NK-92 (cell line): ENCODE results near the gene RBPJL.

Experiments
- DNase-seq: peaks from one replicate; lab custom pipeline; 2025; ENCODE audit not compliant: unreplicated experiment; lab: John Stamatoyannopoulos, UW

The RBPJL gene

GRCh38 chr20:45306431-45306982, at the start of gene RBPJL:
TSS of gene RBPJL (plus strand) at chr20:45306840. CDS start at chr20:45306923, 83 bp downstream.
- no peak for DNase-seq

- DNase-seq: no peak
These were observed 49.5 kb upstream of the RBPJL start for GRCh38 chr20:45257161-45257560.

GRCh38 chr20:45257711-45258110, 48.9 kb upstream of the RBPJL start:
- DNase-seq: no peak

DNA sequence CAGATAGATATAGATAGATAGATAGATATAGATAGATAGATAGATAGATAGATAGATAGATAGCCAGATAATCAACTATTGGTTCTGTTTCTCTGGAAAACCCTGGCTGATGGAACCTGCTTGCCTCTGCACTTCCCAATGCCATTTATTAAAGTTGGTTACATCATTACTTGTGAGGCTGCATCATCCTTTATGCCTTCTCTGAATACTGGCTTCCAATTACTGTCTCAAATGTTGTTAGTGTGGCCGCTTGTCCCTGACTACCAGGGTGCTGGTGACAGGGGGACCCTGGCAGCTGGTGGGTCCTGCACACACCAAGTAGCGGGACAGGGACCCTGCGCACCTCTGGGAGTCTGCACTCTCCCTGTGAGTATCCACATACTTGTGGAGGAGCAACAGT, 48.4 kb upstream of the RBPJL start:
- no peak for DNase-seq

DNA sequence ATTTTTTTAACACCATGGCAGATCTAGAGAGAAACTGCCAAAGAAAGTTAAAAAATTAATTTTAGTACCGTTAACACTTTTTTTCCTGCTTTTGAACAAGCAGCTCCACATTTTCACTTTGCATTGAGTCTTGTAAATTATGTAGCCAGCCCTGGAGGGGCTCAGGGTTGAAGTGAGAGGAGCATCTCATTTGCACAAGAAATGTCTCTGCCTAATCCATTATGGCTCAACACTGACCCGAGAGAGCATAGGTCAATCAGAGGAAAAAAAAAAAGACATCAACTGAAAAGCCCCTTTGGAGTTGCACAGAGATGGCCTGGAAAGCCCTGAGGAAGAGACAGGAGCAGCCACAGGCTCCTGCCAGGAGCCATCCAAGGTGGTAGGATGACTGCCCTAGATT, 48.0 kb upstream of the RBPJL start:
- DNase-seq: no peak

DNA sequence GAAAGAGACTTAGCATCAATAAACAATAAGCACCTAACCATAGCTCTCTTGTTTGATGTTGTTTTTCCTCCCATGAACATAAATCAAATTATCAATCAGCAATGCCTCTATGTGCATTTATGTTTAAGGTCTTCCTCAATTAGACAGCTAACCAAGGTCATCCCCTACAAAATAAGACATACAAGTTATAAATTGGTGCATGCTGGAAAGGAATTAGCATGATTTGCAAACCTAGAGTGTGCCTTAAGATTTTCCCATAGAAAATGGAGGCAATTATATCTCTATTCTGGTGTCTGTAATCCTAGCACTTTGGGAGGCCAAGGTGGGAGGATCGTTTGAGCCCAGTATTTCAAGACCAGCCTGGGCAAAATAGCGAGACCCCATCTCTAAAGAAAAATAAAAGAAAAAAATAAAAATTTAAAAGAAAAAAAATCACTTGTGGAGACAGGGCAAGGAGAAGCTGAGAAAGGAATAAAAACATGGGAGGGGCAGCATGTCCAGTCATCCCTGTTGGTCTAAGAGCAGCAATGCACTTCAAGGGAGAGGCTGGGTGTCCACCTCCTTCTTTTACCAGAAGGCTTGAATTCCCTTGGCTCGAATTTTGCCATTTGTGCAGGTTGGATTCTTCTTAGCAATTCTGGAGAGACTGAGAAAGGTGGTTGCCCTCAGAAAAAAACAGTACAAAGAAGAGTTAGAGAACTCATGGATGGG, 42.9 kb upstream of the RBPJL start:
- DNase-seq: no peak

DNA sequence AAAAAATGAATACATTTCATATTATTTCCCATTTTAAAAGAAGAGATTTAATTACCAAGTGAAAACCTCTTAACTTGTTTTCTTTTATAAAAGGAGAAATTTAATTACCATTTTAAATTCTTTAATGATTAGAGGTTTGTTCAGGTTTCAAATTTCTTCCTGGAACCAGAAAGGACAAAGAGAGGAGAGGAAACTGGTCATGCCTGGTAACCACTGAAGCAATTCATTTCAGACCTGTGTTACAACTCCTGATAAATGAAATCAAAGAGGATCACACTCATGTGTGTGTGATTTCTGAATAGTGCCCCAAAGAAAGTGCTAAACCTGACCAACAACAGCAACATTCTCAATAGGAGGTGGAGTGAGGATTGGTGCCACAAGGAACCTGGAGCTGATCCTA, 39.7 kb upstream of the RBPJL start:
- no peak for DNase-seq

GRCh38 chr20:45268531-45268930, 38.1 kb upstream of the RBPJL start:
- DNase-seq: no peak

- no peak for DNase-seq
These were observed 37.6 kb upstream of the RBPJL start for GRCh38 chr20:45269056-45269455.

- DNase-seq: no peak
These were observed 36.8 kb upstream of the RBPJL start for GRCh38 chr20:45269754-45270270.

DNA sequence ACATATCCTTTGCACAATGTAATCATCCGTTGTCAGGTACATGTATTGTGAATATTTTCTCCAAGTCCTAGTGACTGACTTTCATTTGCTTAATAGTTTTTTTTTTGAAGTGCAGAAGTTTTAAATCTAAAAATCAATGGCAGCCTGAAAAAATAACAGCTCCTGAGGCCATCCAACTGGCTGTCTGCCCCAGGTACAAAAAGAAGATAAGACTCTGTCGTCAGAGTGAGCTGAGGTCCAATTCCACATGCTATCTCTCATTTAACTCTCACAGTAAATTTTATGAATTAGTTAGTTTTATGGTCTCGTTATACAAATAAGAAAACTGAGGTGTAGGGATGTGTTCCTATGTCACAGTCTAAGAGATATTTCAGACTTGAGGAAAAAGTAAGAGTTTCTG, 31.3 kb upstream of the RBPJL start:
- no peak for DNase-seq

- no peak for DNase-seq
These were observed 26.6 kb upstream of the RBPJL start for GRCh38 chr20:45279992-45280391.

DNA sequence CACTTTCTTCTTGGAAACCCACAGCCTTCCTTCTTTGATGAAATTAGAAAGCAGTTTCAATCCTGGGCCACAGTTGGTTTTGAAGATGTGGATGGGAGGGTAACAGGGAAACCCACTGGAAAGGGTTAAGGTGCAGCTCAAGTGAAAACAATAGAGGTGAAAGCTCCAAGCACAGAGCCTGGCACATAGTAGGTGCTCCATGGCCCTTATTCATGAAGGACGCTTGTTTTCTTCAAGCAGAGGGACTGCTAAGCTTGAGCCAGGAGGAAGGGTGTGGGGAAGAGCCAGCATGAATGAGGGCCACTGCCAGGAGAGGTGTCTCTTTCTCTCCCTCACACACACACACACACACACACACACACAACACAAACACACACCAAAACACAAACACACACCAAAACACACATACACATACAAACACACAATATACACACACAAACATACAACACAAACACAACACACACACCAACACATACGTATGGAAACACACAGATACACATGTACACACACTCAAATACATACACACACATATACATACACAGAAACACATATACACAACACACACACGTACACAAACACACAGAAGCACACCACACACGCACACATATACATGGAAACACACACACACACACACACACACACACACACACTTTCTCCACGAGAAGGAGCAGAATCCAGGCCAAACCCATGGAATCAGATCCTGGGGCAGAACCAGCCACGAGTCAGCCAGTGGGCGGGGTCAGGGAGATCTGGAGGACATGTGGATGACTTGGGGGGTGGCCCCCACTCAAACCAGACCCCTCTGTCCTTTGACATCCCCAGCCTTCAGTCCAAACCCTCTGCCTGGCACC, 23.7 kb upstream of the RBPJL start:
- no peak for DNase-seq

GRCh38 chr20:45283551-45284057, 23.0 kb upstream of the RBPJL start:
- no peak for DNase-seq

- no peak for DNase-seq
These were observed 18.3 kb upstream of the RBPJL start for GRCh38 chr20:45288376-45288775.

DNA sequence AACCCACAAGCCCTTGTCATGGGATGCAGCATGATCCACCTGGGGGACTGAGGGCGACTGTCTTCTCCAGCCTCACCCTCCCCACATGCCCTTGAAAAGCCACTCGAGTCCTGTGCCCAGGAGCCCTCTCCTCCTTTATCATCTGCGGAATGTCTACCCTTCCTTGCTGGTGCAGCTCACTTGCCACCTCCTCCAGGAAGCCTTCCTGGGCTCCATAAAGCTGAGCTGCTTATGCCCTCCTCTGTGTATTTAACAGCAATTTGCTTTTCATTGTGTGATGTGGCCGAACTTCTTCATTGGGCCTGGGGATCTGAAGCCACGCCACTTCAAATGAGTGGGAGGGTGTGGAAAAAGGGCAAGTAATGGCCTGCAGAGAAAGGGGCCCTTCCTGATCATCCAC, 17.8 kb upstream of the RBPJL start:
- no peak for DNase-seq

DNA sequence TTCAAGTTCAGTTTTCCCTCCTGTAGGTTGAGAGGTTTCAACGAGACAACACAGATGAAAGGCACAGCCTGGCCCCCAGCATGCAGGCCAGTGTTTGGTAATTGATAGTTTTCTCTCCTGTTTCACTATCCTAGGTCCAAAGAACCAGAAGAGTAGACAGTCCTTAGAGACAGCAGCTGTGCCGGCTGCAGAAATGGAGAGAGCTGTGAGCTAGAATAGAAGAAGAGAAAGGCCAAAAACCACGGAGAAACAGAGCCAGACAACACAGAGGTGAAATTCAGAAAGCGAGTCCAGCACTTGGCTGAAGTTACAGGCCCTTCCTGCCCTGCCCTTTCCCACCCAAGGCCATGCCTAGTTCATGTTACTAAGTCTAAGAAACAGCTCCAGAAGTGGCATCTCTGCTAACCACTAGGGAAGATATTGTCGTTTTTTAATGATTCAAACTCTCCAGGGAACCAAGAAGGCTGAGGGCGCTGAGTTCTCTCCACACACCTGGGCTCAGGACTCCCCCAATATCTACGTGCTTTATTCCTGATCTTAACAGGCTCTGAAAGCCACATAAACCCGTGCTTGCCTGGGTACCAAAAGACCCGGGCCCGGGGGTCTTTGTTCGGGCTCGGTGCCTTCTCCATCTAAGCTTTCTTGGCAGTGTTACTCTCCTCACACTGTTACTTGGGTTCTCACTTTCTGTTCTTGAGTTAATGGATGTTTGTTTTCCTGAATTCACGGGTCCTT, 16.5 kb upstream of the RBPJL start:
- DNase-seq: no peak

GRCh38 chr20:45290677-45291355, 15.8 kb upstream of the RBPJL start:
- DNase-seq: no peak

DNA sequence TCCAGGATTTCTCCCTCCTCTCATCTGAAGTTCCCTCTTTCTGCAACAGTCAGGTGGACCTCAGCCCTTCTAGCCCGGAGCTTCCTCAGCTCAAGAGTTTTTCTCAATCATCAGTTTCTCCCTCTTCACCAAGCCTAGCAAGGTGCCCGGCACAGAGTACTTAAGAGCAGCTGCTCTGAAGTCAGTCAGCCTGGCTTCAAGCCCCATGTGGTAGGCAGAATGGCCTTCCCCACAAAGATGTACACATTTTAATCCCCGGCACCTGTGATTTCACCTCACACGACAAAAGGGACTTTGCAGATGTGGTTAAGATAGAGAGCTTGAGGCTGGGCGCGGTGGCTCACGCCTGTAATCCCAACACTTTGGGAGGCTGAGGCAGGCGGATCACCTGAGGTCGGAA, 15.1 kb upstream of the RBPJL start:
- DNase-seq: no peak

DNA sequence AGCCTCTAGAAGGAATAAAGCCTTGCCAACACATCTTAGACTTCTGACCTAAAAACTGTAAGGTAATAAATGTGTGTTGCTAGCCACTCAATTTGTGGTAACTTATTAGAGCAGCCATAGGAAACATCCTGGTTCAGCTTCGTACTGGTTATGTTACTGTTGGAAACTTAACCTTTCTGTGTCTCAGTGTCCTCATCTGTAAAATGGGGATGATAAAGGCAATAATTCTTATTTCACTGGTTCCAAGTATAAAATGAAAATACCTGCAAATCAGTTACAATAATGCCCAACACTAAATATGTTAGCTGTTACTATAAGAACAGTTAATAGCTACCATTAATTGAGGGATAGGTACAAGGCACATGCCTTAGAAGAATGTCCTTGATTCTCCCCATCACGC, 14.3 kb upstream of the RBPJL start:
- no peak for DNase-seq
